Nephron (organoid): ENCODE results near the gene BNIP5.

Source experiments
- H3K27ac Mint-ChIP-seq, 3 experiments: 2 replicates each; pipeline ENCODE4 v1.8.0; 2020; ENCODE audit warnings: mixed read lengths in 3 of 3, mild to moderate bottlenecking in 2 of 3, moderate library complexity in 1 of 3
- H3K27me3 Mint-ChIP-seq: 2 replicates; pipeline ENCODE4 v1.8.0; 2021; ENCODE audit warnings: low read depth, mild to moderate bottlenecking, moderate library complexity, mixed read lengths
- H3K36me3 Mint-ChIP-seq: 2 replicates; pipeline ENCODE4 v1.8.0; 2020; ENCODE audit warnings: low read depth, mixed read lengths
- H3K4me1 Mint-ChIP-seq: 2 replicates; pipeline ENCODE4 v1.8.0; 2020; ENCODE audit warnings: mixed read lengths
- H3K4me3 Mint-ChIP-seq, 3 experiments: 2 replicates each; pipeline ENCODE4 v1.8.0; 2020; ENCODE audit warnings: mild to moderate bottlenecking in 3 of 3, mixed read lengths in 3 of 3, moderate library complexity in 2 of 3
- H3K9me3 Mint-ChIP-seq: 2 replicates; pipeline ENCODE4 v1.8.0; 2020; ENCODE audit warnings: mixed read lengths
- TF ChIP-seq, protein P1 (sequence below), 3 experiments: fragments of 200-600 bp; sonication (generic); IDR thresholded peaks; one replicate each; pipeline ENCODE4 v1.5.0; 2021; ENCODE audit warnings: antibody characterized with exemption in 3 of 3; ENCODE audit not compliant: unreplicated experiment in 3 of 3

Gene BNIP5

DNA sequence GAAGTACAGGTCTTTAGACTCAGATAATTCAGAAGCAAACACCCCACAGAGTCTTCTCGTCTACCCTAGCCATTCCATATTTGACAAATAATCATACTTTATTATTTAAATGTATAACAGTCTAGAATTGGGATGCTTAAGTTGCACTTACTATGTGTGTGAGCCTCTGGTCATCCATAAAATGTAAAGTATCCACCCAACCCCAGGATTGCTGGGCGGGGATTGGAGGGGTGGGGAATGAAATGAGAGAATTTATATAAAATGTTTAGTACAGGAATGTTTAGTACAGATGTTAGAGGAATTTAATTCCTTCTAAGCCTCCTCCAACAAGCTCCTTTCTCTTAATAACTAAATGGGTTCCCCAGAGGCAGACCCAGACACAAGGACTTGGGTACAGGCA is 16.9 kb downstream of the BNIP5 start:
- H3K4me3 Mint-ChIP-seq, result no peak overlapping the region
- TF ChIP-seq, protein P1, sequence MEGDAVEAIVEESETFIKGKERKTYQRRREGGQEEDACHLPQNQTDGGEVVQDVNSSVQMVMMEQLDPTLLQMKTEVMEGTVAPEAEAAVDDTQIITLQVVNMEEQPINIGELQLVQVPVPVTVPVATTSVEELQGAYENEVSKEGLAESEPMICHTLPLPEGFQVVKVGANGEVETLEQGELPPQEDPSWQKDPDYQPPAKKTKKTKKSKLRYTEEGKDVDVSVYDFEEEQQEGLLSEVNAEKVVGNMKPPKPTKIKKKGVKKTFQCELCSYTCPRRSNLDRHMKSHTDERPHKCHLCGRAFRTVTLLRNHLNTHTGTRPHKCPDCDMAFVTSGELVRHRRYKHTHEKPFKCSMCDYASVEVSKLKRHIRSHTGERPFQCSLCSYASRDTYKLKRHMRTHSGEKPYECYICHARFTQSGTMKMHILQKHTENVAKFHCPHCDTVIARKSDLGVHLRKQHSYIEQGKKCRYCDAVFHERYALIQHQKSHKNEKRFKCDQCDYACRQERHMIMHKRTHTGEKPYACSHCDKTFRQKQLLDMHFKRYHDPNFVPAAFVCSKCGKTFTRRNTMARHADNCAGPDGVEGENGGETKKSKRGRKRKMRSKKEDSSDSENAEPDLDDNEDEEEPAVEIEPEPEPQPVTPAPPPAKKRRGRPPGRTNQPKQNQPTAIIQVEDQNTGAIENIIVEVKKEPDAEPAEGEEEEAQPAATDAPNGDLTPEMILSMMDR (IDR thresholded peaks at IDR 0.05; ENCODE audit: unreplicated experiment in 3 of 3), result no peak
- peaks cover 9% of the 10 kb centered on the region for H3K4me1 Mint-ChIP-seq
- peaks cover 36% of the 10 kb centered on the region for H3K27me3 Mint-ChIP-seq
- H3K27ac Mint-ChIP-seq, result no peak overlapping the region
- no peaks in the 10 kb centered on the region for H3K9me3 Mint-ChIP-seq
- H3K36me3 Mint-ChIP-seq, result no peaks in the 10 kb centered on the region

DNA sequence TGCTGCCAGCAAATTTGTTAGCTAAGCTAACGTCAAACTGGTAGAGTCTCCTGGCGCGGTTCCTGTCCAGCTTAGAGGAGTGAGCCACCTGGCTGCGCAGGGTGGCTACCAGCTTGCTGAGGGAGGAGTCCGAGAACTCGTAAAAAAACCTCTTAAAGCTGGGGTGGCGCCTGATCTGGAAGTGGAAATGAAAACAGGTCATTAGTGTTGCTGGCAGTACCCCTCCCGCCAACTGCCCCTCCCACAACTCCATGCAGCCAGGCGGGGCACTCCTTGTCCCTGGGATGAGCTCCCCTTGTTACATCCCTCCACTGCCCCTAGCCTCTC is 17.3 kb downstream of the BNIP5 start:
- Mint-ChIP-seq H3K27me3 (peaks cover 36% of the 10 kb centered on the region), H3K27ac (no peak overlapping the region), H3K9me3 (no peaks in the 10 kb centered on the region), H3K4me3 (no peak overlapping the region), H3K4me1 (peaks cover 6% of the 10 kb centered on the region), H3K36me3 (no peaks in the 10 kb centered on the region)
- TF ChIP-seq, protein P1 (IDR thresholded peaks at IDR 0.05; ENCODE audit: unreplicated experiment in 3 of 3), result no peak

DNA sequence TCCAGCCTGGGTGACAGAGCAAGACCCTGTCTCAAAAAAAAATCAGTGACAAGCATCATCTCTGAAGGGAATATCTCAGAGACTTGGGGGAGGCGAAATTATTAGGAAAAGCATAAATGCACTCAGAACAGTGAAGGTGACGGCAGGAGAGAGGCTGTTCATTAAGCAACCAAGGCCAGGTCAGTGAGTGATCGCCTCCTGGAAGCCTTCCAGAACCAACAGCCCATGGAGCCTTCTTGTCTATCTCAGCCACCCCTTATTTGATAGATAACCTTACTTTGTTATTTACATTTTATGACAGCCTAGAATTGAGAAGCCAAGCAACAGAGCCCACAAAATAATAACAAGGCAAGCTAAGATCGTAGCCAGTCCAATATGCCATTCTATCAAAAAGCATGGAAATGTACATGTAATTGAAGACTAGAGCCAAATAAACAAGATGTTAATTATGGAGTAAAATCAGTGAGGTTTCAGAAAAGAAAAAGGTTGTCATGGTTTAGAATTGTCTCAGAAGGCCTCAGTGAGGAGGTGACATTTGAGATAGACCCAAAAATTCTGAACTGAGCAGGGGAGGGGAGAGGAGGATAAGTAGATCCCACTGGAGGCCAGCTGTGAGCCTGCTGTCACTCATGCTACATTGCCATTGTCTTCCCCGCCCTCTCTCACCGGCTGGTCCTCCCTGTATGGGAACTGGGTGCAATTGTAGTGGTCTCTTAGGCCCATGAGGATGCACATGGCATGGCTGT is 17.8 kb downstream of the BNIP5 start:
- H3K27me3 Mint-ChIP-seq, result peaks cover 33% of the 10 kb centered on the region
- H3K9me3 Mint-ChIP-seq, result no peaks in the 10 kb centered on the region
- no peaks in the 10 kb centered on the region for H3K36me3 Mint-ChIP-seq
- peaks cover 6% of the 10 kb centered on the region for H3K4me1 Mint-ChIP-seq
- H3K4me3 Mint-ChIP-seq, result no peak overlapping the region
- TF ChIP-seq, protein P1 (IDR thresholded peaks at IDR 0.05; ENCODE audit: unreplicated experiment in 3 of 3), result no peak
- H3K27ac Mint-ChIP-seq, result no peak overlapping the region

DNA sequence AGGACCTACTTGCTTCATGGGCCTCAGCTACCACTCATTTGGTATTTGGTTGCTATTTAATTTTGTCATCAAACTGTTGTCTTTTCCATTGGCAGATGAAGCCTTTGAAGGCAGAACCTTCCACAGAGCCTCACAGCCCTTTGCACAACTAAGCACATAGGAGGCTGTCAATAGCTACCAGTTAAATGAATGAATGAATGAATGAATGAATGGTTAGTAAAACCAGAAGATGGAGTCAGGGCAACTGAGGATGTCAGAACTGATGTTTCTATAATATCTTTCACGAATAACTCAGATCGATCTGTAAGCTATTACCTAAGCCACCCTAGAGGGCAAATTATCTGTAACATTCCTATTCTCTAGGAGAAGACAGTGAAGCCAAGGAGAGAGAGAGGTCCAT is 19.1 kb downstream of the BNIP5 start:
- Mint-ChIP-seq H3K27ac (no peak overlapping the region), H3K4me1 (peaks cover 6% of the 10 kb centered on the region), H3K4me3 (no peak overlapping the region), H3K27me3 (peaks cover 22% of the 10 kb centered on the region), H3K9me3 (no peaks in the 10 kb centered on the region), H3K36me3 (no peaks in the 10 kb centered on the region)
- TF ChIP-seq, protein P1 (IDR thresholded peaks at IDR 0.05; ENCODE audit: unreplicated experiment in 3 of 3), result no peak

DNA sequence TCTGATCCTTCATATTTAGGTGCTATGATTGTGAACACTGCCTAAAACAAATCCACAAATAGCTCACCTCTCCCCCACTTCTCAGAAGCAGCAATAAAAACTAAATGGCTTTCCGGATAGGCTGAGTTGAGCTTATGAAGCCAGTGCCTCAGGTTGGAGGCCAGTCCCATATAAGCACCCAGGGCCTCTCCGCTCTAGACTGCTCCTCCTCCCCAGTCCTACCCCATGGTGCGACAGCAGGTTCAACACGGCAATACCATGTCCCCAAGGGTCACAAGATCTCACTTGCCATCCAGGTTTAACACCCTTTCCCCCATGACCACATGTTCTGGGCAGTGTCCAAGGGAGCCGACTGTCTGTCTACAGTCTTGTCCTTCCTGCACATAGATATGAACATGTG is 20.8 kb downstream of the BNIP5 start:
- TF ChIP-seq, protein P1 (IDR thresholded peaks at IDR 0.05; ENCODE audit: unreplicated experiment in 3 of 3), result no peak
- no peaks in the 10 kb centered on the region for H3K9me3 Mint-ChIP-seq
- no peaks in the 10 kb centered on the region for H3K36me3 Mint-ChIP-seq
- H3K27ac Mint-ChIP-seq, result no peak overlapping the region
- H3K4me1 Mint-ChIP-seq, result peaks cover 6% of the 10 kb centered on the region
- peaks cover 26% of the 10 kb centered on the region for H3K27me3 Mint-ChIP-seq
- no peak overlapping the region for H3K4me3 Mint-ChIP-seq
